ENCODE results near the gene CTNND2.

The CTNND2 gene

GRCh38 chr5:11311731-11312130, 592.5 kb downstream of the CTNND2 start:
- DNase-seq (ENCODE audit: low read depth), result no peak

GRCh38 chr5:11311272-11311671, 593.0 kb downstream of the CTNND2 start:
- DNase-seq (ENCODE audit: low read depth), result no peak

GRCh38 chr5:11310158-11310557, 594.1 kb downstream of the CTNND2 start:
- DNase-seq (ENCODE audit: low read depth), result no peak

- DNase-seq (ENCODE audit: low read depth), result no peak
Observed at GRCh38 chr5:11306365-11306764, 597.9 kb downstream of the CTNND2 start.

- no peak for DNase-seq (ENCODE audit: low read depth)
Observed at GRCh38 chr5:11305245-11305644, 599.0 kb downstream of the CTNND2 start.

GRCh38 chr5:11304641-11305040, 599.6 kb downstream of the CTNND2 start:
- DNase-seq (ENCODE audit: low read depth), result no peak

- no peak for DNase-seq (ENCODE audit: low read depth)
Observed at GRCh38 chr5:11302663-11303062, 601.6 kb downstream of the CTNND2 start.

GRCh38 chr5:11301171-11301570, 603.1 kb downstream of the CTNND2 start:
- DNase-seq (ENCODE audit: low read depth), result no peak

GRCh38 chr5:11300736-11301135, 603.5 kb downstream of the CTNND2 start:
- no peak for DNase-seq (ENCODE audit: low read depth)

- DNase-seq (ENCODE audit: low read depth), result no peak
Observed at GRCh38 chr5:11298877-11299276, 605.4 kb downstream of the CTNND2 start.

- DNase-seq (ENCODE audit: low read depth), result no peak
Observed at GRCh38 chr5:11293523-11293922, 610.7 kb downstream of the CTNND2 start.

- DNase-seq (ENCODE audit: low read depth), result no peak
Observed at GRCh38 chr5:11292648-11293356, 611.4 kb downstream of the CTNND2 start.

GRCh38 chr5:11289733-11290132, 614.5 kb downstream of the CTNND2 start:
- DNase-seq (ENCODE audit: low read depth), result no peak

- no peak for DNase-seq (ENCODE audit: low read depth)
Observed at GRCh38 chr5:11289208-11289607, 615.0 kb downstream of the CTNND2 start.

- no peak for DNase-seq (ENCODE audit: low read depth)
Observed at GRCh38 chr5:11281842-11282241, 622.4 kb downstream of the CTNND2 start.

- no peak for DNase-seq (ENCODE audit: low read depth)
Observed at GRCh38 chr5:11277323-11277722, 626.9 kb downstream of the CTNND2 start.

- no peak for DNase-seq (ENCODE audit: low read depth)
Observed at GRCh38 chr5:11273180-11273903, 630.9 kb downstream of the CTNND2 start.

GRCh38 chr5:11269515-11269914, 634.7 kb downstream of the CTNND2 start:
- no peak for DNase-seq (ENCODE audit: low read depth)

GRCh38 chr5:11268891-11269290, 635.4 kb downstream of the CTNND2 start:
- DNase-seq (ENCODE audit: low read depth), result no peak

GRCh38 chr5:11266331-11266730, 637.9 kb downstream of the CTNND2 start:
- DNase-seq (ENCODE audit: low read depth), result no peak

- DNase-seq (ENCODE audit: low read depth), result no peak
Observed at GRCh38 chr5:11261241-11261640, 643.0 kb downstream of the CTNND2 start.

GRCh38 chr5:11258001-11258400, 646.2 kb downstream of the CTNND2 start:
- no peak for DNase-seq (ENCODE audit: low read depth)

GRCh38 chr5:11252523-11252922, 651.7 kb downstream of the CTNND2 start:
- no peak for DNase-seq (ENCODE audit: low read depth)

- DNase-seq (ENCODE audit: low read depth), result no peak
Observed at GRCh38 chr5:11252075-11252474, 652.2 kb downstream of the CTNND2 start.
